ELR (cell line): Measurements from ENCODE around the gene TEX2.
"Not testable (repeated sequence)": the region's sequence is repeated elsewhere in the genome, so short reads cannot be mapped to it uniquely, and the experiment has no call there.

Source experiments
- DNase-seq: peaks from one replicate; pipeline ENCODE4 v3.0.0-alpha.2; 2015; ENCODE audit warnings: low read depth

The TEX2 gene

DNA sequence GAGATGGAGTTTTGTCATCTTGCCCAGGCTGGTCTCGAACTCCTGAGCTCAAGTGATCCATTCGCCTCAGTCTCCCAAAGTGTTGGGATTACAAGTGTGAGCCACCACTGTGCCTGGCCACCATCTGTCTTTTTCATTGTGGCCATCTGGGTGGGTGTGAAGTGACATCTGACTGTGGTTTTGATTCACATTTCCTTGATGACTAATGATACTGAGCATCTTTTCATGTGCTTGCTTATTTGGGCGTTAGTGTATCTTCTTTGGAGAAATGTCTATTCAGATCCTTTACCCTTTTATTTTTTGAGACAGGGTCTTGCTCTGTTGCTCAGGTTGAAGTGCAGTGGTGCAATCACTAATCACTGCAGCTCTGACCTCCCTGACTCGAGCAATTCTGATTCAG lies 79.2 kb downstream of the TEX2 start:
- DNase-seq = peak; percentile 91

DNA sequence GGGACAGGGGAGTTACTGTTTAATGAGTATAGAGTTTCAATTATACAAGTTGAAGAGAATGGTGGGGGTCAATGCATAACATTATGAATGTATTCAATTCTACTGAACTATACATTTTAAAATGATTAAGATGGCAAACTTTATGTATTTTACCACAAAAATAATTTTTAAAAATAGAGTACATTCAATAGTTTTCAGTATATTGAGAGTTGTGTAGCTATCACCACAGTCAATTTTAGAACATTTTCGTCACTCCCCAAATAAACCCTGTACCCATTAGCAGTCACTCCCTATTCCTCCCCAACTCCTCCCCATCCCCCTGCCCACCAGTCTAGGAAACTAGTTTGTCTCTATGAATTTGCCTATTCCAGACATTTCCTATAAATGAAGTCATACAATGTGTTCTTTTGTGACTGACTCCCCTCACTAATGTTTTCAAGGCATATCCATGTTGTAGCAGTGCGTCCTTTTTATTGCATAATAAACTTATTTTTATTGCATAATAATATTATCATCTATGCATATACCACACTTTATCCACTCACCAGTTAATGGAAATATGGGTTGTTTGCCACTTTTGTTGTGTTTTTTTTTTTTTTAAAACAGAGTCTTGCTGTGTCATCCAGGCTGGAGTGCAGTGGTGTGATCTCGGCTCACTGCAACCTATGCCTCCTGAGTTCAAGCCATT lies 80.6 kb downstream of the TEX2 start:
- no peak for DNase-seq

DNA sequence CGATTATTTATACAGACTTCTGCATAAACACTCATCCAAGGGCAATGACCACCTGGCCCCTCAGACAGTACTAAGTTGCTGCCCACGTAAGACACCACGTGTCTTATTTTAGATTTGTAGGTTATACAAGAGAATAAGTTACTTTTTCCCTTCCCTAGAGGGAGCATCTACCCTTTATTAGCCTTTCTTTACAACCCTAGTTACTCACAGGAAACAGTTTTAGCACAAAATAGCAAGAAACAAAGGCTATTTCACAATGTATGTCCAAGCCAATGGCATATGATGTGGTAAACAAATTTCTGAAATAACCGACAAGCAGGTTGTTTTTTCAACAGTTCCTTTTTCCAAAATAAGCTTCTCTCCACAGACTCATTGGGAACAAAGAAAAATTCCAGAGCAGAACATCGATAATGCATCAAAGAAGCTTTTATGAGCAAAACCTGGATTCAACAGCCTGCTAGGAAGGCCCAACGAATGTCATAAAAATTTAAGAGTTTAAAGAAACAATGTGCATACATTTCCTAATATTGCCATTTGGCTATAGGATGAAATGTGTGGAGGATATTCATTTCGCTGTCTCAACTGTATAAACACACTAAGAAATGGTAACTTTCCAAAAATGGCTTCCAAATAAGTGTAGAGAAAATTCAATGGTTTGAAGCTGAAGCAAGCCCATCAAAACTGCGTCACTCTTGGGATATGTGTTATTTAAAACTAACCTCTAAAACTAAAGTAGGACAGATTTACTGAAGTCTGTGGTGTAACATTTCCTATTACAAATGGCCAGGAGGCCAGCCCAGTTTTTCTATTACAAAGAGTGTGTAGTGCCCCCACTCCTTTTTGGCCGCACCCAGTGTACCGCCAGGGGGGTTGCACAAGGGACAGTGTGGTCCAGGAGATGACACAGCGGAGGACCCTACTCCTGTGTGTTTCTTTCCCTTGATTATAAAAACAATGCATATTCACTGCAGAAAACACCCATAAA lies 82.7 kb downstream of the TEX2 start:
- DNase-seq = peak; percentile 48

DNA sequence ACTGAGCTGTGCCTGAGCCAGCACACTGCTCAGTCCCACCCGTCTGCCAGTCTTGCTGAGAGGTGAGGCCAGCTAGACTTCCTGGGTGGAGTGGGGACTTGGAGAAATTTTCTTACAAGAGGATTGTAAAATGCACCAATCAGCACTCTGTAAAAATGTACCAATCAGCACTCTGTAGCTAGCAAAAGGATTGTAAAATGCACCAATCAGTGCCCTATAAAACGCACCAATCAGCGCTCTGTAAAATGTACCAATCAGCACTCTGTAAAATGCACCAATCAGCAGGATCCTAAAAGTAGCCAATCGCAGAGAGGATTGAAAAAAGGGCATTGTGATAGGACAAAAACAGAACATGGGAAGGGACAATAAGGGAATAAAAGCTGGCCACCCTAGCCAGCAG lies 84.0 kb downstream of the TEX2 start:
- not testable (repeated sequence) for DNase-seq

DNA sequence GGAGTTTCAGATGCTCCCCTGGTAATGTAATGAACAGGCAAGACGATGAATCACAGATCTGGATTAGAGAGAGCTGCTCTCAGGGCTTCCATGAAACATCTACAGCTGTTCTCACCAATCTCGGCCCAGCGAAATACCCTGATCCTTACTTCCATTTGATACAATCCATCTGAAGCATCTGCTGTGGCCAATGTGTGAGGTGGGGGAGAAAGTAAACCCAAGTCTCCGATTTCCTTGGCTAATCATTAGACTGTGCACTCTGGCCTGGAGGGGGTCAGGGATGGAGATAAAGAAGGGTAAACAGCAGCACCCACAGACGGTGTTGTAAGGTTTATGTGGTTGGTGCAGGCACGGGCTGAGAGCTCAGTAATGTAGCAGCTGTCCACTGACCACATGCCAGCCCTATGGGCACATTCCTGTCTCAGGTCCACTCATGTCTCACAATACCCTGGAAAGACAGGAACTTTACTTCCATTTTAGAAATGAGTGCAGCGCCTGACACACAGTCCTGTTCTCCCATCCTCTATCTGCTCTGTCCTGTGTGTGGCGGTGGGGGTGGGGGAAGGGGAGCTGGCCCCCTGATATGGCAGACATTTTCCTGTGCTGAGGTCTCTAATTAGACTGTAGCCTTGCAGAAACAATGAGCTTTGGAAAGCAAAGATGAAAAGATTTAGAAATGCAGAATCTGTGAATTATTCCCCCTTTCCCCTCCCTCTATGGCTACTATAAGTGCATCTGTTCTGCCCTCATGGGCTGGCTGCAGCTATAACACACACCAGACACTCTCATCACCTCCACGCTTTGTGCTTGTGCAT lies 84.8 kb downstream of the TEX2 start:
- no peak for DNase-seq

DNA sequence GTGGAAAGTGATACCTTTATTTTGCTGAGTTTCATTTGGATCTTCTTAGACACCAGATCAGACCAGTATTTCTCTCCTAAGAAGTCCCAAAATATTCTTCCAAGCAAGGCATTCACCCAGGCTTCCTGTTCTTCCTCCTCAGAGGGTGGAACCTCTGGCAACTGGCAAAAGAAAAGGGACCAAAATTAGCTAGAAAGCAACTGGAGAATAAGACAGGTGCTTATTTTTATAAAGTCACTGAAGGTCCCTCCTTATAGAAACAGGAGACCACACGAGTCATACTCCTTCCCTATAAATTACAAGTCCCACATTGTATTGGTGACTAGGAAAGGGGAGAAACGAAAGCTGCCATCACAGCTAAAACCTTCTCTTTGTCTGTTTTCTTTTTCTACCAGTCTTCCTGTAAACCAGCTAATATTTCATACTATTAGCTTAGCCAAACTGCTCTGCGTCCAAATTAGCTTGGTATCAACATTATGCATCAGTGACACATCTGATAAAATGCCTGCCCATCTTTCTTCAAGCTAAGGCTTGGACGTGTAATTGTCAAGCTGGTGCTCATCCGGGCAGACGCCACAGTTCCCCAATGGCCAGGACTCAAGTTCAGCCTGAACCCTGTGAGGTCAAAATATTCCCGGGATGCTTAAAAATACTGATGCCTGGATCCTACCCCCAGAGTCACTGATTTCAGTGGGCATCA lies 85.6 kb downstream of the TEX2 start:
- no peak for DNase-seq

DNA sequence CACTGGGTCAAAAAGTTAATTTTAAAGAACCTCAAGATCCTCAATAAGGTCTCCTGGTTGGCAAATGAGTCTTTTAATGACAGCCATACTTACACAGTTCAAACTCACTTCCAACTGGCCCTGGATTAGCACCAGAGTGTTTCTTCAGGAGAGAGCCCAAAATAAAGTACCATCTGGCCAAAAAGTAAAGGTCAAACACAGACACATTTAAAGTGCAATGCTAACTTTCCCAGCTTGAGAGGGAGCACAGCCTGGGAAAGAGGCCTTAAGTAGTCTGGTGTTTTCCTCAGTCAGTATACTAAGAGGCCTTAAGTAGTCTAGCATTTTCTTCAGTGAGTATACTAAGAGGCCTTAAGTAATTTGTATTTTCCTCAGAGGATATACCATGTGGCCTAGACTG lies 86.5 kb downstream of the TEX2 start:
- DNase-seq = no peak

DNA sequence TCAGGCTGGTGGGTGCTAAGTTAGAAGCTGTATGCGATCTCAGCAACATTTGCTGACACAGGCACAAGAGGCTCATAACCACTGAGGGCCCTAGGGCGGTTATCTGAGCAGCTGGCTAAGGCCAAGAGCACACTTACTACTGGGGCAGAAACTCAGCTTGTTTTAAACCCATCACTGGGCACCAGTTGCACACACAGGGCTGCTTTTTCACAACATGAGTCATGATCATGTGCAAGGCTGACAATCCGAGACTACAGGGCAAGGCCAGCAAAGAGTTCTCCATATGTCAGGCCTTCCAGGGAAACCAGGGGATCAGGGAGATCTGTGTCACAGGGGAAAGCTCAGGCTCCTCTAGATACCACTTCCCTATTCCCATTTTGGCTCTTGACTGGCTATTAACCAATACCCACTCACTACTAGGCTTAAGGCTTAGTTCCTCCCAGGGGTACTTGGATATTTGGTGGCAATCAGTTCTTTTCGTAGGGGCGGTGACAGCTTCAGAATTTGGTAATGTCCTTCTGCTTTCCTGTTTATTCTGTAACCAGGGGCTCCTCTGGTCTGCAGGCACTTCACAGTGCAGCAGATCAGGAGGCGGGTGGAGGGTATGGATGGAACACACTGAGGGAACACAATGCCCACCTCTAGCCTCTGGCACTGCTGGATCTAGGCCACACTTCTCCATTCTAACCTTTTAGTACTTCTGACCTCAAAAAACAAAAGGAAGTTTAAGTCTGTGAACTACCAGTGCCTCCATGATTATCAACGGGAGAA lies 88.2 kb downstream of the TEX2 start:
- peak; percentile 66 for DNase-seq

DNA sequence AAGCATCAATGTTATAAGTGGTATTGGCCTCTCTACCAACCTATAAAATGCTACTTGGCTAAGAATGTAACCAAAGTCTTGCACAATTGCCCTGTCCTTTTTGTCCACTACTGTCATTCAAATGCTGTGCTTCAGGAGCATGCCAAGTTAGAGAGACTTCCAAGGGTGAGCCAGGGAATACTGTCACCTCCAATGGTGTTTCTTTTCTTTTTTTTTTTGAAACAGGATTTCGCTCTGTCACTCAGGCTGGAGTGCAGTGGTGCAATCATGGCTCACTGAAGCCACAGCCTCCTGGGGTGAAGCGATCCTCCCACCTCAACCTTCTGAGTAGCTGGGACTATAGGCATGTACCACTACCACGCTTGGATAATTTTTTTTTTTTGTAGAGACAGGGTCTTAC lies 89.4 kb downstream of the TEX2 start:
- DNase-seq = no peak

DNA sequence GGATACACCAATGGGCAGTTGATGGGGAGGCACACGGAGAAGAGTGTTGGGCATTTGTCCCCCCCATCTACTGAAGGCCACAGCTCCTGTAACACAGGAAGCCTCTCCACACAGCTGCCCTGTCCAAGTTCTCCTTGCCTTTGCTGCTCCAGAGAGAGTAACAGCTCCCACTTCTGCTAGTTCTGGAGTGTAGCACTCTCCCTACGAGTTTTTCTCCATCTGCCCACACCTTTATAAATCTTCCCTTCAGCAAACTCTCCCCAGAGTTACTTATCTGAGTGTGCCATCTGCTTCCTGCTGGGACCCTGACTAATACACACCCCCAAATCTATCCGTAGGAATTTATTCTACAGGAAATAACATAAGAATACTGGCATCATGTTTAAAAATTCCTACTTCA lies 90.5 kb downstream of the TEX2 start:
- peak; percentile 20 for DNase-seq

DNA sequence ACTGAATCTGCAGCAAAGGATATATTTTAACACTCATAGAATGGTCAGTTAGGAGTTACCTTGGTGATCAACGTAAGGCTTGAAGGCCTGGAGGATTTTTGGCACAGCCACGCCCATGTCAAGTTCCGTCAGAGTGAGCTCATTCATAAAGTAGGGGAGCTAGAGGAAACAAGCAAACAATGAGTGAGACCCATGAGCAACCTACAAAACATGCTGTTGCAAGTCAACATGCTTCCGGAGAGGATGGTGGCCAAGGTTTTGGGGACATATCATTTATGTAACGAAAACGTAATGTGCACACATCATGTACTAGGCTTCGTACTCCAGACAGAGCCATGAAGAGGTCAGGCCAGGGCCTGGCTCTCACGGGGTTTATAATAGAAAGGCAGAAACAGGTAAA lies 92.0 kb downstream of the TEX2 start:
- peak; percentile 70 for DNase-seq

DNA sequence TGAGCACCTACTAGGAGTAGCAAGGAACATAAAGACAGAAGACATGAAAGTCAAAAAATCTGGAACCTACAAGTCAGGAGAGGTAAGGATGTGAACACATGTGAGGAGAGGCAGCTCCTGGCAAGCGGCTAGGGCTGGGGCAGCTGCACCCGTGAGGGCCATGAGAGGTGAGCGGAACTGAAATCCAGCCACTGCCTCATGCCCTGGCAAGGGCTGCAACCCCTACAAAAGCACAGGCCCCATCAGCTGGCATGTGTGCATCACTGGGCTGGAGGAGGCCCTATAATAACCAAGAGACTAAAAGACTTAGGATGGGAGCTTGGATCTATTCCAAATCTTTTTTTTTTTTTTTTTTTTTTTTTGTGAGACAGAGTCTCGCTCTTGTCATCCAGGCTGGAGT lies 92.8 kb downstream of the TEX2 start:
- DNase-seq = no peak

DNA sequence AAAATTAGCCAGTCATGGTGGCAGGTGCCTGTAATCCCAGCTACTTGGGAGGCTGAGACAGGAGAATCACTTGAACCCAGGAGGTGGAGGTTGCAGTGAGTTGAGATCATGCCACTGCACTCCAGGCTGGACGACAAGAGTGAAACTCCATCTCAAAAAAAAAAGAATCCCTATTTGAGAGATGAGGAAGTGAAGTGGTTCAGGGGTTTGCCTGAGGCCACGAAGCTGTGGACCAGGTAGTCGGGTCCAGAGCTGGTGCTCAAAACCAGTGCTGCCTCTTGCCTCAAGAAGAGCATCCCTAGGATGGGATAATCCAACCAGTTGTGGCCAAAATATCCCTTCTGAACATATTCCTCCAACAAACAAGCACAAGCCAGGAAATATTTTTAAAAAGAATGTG lies 95.4 kb downstream of the TEX2 start:
- DNase-seq = not testable (repeated sequence)

DNA sequence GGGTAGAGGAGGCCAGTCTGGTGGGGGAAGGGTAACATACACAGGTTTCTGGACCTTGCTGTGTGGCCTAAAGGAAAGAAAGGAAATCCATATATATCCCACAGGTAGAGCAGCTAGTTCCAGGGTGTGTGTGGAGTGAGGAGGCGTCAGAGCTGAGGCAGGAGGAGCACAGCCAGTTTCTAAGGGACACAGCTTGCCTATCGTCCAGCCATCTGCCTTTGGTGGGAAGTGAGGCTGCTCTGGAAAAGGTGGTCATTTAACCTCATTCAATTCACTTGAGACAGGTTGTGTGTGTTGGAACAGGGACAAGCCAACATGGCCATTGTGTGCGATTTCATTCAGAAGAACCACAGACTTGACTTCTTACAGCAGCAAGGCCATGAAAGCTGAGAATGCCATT lies 96.2 kb downstream of the TEX2 start:
- DNase-seq = no peak

DNA sequence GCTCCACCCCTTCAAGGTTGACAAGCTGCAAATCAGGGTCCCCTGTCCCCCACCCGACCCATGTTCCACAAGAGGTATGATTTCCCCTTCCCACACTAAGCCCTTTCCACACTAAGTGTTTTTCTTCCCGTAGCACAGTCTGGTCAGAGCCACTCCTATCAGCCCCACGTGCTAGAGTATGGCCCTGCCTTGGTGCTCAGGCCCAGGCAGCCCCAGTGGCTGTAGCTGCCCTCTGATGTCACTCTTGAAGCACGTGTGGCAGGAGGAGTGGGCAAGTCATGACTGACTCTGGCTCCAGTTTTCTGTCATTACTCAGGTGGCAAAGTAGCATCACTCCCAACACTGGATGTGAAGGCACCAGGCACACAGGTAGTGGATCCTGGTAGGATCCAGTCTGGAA lies 97.7 kb downstream of the TEX2 start:
- DNase-seq = no peak

DNA sequence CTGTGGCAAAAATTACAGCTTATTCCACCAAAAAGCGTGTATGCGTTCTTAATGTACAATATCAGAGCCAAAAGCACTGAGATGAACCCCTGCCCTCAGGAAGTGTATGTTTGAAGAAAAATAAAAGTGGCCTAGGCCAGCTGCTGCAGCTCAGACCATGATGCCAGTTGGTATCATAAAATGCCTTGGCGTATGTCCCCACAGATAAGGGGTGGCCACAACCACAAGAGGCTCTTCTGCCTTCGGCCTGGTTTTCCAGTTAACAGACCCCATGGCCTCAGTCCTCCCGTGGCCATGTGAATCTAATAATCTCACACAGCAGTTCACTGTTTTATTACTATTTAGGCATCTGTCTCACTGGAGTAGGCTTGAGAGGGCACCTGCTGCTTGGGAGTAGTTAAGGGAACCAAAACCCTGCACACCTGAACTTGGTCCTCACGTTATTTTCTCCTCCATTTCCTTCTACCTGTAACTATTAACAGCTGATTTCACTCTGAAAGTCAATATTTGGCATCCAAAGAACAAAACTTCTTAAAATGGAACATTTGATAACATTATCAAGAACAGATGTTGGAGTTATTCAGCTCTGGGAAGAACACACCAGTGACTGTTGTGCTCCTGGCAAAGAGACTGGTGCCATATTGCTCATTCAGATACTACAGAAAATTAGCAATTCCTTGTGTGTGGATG lies 98.3 kb downstream of the TEX2 start:
- DNase-seq = no peak

DNA sequence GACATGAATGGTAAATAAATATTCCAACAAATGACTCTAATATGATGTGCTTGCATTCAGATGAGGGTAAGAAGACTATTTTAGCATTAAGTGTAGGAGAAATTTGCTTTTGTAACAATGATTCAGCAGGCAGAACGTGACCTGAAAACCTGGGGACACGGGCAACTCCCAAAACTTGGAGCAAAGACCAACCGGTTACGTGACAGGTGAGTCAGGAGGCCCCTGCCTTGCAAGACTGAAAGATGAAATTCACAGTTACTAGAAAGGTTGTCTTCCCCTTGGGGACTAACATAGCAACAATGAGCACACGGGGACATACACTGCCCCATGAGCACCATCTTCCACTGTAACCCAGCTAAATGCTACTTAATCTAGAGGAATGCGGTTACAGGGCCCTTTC lies 99.6 kb downstream of the TEX2 start:
- no peak for DNase-seq

DNA sequence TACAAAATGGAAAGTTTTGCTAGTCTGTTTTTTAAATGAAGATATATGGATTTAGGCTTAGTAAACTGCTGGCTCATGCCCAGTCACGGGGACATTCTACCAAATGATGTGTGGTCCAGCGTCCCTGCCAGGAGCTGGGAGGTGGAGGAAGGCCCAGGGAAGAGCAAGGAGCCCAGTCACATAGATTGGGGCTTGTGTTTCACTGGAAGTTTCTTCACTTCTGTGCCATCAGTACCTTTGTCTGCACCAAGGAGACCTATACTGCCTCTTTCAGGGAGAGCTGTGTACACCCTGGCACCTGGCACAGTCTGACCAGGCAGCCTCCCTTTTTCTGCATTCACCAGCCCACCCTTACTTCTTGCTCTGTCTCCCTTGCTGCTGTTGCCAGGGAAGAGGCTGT lies 100.5 kb downstream of the TEX2 start:
- no peak for DNase-seq

DNA sequence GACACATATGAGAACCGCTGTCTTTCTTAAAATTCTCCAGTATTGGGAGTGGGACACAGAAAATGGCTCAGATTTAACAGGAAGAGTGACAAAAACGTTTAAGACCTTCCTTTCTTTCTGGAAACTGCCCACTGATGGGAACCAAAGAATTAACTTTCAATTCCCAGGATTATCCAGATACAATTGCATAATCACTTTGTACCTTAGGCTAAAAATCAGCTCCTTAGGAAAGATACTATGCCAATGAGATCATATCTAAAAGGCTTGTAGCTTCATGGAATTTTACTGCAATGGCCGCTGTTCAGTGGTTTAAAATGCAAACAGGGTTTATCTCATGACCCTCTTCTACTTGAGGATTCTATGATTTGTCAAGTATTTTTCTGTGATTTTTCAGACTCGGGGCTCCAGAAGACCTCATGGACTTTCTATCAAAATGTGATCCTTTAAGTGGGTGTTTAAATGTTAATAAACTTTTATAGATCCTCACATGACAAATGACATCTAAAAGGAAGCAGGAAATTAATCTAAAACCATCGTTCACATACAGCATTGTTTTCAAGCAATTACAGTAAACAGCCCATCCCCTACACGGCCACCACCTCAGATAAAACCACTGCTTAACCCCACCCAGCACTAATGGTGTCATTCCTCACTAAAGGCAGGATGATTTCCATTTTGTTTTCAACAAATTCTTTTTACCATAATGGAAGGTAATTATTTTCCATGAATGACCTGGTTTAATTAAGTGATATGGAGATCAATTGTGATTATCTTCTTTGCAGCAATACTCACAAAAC lies 101.5 kb downstream of the TEX2 start:
- no peak for DNase-seq

DNA sequence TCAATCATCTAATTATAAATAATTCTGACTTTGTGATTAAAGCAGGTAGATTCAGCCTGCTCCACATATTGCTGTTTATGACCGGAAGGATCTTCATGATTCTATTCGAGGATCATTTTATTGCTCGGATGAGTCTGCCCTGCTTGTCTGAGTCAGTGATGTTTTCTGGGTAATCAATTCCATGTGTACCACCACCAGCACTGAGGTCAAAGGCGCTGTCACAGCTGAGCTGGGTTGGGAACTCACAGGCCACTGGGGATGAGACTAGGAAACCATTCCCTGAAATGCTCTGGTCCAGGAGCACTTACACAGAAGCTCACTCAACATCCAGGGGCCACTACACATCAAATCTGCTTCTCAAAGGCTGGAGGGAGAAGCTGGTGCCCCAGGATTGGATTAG lies 102.7 kb downstream of the TEX2 start:
- DNase-seq = peak; percentile 24
